ENCODE results near the gene SYT15. TPM values are rescaled to one million over a fixed set of nuclear protein-coding genes. Genes with fewer than 3 reads are reported as not detected.

SYT15 gene
- total RNA-seq, 1 donor: under 0.01 TPM

GRCh38 chr10:46551701-46552525 is 27.0 kb upstream of the SYT15 start:
- TF ChIP-seq, protein P1, sequence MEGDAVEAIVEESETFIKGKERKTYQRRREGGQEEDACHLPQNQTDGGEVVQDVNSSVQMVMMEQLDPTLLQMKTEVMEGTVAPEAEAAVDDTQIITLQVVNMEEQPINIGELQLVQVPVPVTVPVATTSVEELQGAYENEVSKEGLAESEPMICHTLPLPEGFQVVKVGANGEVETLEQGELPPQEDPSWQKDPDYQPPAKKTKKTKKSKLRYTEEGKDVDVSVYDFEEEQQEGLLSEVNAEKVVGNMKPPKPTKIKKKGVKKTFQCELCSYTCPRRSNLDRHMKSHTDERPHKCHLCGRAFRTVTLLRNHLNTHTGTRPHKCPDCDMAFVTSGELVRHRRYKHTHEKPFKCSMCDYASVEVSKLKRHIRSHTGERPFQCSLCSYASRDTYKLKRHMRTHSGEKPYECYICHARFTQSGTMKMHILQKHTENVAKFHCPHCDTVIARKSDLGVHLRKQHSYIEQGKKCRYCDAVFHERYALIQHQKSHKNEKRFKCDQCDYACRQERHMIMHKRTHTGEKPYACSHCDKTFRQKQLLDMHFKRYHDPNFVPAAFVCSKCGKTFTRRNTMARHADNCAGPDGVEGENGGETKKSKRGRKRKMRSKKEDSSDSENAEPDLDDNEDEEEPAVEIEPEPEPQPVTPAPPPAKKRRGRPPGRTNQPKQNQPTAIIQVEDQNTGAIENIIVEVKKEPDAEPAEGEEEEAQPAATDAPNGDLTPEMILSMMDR (IDR thresholded peaks at IDR 0.05; ENCODE audit: insufficient read depth, low read depth, low read length): no peak
- no peak overlapping the region for H3K4me3 ChIP-seq (ENCODE audit: low read depth, low read length)

GRCh38 chr10:46552526-46553237 is 26.2 kb upstream of the SYT15 start:
- no peak overlapping the region for H3K4me3 ChIP-seq (ENCODE audit: low read depth, low read length)
- no peak for DNase-seq (ENCODE audit: low read depth)

More at GRCh38 chr10:46551701-46552525, 27.0 kb upstream of the SYT15 start:
- no peak for DNase-seq (ENCODE audit: low read depth)

DNA sequence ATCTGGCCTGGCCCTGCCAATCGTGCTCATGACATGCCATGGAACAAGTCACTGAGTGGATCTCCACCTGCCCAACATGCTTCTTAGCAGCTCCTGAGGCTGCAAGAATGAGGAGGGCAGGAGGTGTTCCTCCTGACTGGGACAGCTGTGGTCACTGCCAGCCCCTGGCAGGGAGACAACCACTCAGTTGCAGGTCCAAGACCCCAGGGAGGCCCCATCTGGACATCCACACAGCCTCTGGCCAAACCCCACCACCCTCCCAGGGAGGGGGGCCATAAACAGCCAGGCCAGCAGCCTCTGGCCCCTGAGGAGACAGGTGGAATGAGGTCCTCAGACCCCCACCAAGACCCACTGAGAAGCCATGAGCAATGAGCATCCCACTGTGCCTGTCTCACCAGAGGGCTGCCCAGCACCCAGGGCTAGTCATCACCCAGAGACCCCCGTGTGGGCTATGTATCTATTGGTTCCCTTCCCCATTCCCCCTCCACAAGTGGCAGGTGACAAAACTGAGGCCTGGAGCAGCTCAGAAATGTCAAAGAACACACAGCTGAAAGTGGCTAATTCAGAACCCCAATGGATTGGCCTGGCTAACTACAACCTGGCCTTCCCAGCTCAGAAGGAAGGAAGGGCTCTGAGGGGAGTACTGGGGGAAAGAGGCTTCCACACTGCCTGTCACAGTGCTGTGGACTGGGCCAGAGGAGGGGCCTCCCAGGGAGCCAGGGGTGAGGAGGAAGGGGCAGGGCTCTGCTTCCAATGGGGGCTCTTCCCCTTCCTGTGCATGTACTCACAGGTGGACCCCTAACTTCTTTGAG is 25.5 kb upstream of the SYT15 start:
- H3K4me3 ChIP-seq (ENCODE audit: low read depth, low read length): no peak overlapping the region
- TF ChIP-seq, protein P1 (IDR thresholded peaks at IDR 0.05; ENCODE audit: insufficient read depth, low read depth, low read length): no peak
- DNase-seq (ENCODE audit: low read depth): no peak

More at GRCh38 chr10:46552526-46553237, 26.2 kb upstream of the SYT15 start:
- TF ChIP-seq, protein P1 (IDR thresholded peaks at IDR 0.05; ENCODE audit: insufficient read depth, low read depth, low read length): no peak

- no peak overlapping the region for H3K4me3 ChIP-seq (ENCODE audit: low read depth, low read length)
- DNase-seq (ENCODE audit: low read depth): no peak
- TF ChIP-seq, protein P1 (IDR thresholded peaks at IDR 0.05; ENCODE audit: insufficient read depth, low read depth, low read length): no peak
Observed at GRCh38 chr10:46554166-46554781, 24.7 kb upstream of the SYT15 start.

DNA sequence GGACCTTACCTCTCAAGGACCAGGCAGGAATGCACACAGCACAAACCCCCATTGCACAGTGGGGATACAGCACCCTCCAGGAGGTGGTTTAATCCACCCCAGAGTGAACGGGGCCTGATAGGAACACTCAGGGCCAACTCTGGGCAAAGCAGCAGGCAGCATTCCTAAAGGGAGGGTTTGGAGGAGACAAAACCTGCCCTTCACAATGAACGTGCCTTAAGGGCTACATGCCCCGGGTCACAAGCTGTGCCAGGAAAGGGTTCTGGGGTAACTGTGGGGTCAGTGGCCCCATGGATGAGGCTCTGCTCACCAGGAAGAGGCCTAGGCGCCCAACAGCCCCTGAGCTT is 23.6 kb upstream of the SYT15 start:
- no peak for DNase-seq (ENCODE audit: low read depth)
- TF ChIP-seq, protein P1 (IDR thresholded peaks at IDR 0.05; ENCODE audit: insufficient read depth, low read depth, low read length): no peak

More for the DNA sequence above, 23.6 kb upstream of the SYT15 start:
- no peak overlapping the region for H3K4me3 ChIP-seq (ENCODE audit: low read depth, low read length)
